ENCODE measurements around the gene CLEC7A.

Gene CLEC7A

GRCh38 chr12:10135126-10135525, 5.1 kb upstream of the CLEC7A start:
- no peak for TF ChIP-seq POLR2A (IDR thresholded peaks at IDR 0.05; ENCODE audit: low read depth, low read length)
- no peak for TF ChIP-seq TAF1 (IDR thresholded peaks at IDR 0.05; ENCODE audit: borderline replicate concordance, low read depth, low read length)
- no peak for TF ChIP-seq POLR2AphosphoS5 (IDR thresholded peaks at IDR 0.05; ENCODE audit: low read depth, low read length)
- DNase-seq (ENCODE audit: insufficient read length) (no peak), FAIRE-seq (no peak)

- TF ChIP-seq POLR2A (IDR thresholded peaks at IDR 0.05; ENCODE audit: low read depth, low read length) (no peak), POLR2AphosphoS5 (IDR thresholded peaks at IDR 0.05; ENCODE audit: low read depth, low read length) (no peak), TAF1 (IDR thresholded peaks at IDR 0.05; ENCODE audit: borderline replicate concordance, low read depth, low read length) (no peak)
- FAIRE-seq (no peak), DNase-seq (ENCODE audit: insufficient read length) (no peak)
These were observed 2.9 kb upstream of the CLEC7A start for GRCh38 chr12:10132850-10133370.

- FAIRE-seq, result no peak
- no peak for DNase-seq (ENCODE audit: insufficient read length)
- no peak for TF ChIP-seq POLR2AphosphoS5 (IDR thresholded peaks at IDR 0.05; ENCODE audit: low read depth, low read length)
- no peak for TF ChIP-seq TAF1 (IDR thresholded peaks at IDR 0.05; ENCODE audit: borderline replicate concordance, low read depth, low read length)
- no peak for TF ChIP-seq POLR2A (IDR thresholded peaks at IDR 0.05; ENCODE audit: low read depth, low read length)
These were observed 1.2 kb upstream of the CLEC7A start for GRCh38 chr12:10131111-10131690.

- no peak for TF ChIP-seq POLR2AphosphoS5 (IDR thresholded peaks at IDR 0.05; ENCODE audit: low read depth, low read length)
- no peak for TF ChIP-seq TAF1 (IDR thresholded peaks at IDR 0.05; ENCODE audit: borderline replicate concordance, low read depth, low read length)
- TF ChIP-seq POLR2A (IDR thresholded peaks at IDR 0.05; ENCODE audit: low read depth, low read length), result no peak
- FAIRE-seq (no peak), DNase-seq (ENCODE audit: insufficient read length) (no peak)
These were observed 1.3 kb downstream of the CLEC7A start for GRCh38 chr12:10128687-10129086.

- no peak for FAIRE-seq
- no peak for DNase-seq (ENCODE audit: insufficient read length)
- TF ChIP-seq TAF1 (IDR thresholded peaks at IDR 0.05; ENCODE audit: borderline replicate concordance, low read depth, low read length), result no peak
- TF ChIP-seq POLR2A (IDR thresholded peaks at IDR 0.05; ENCODE audit: low read depth, low read length), result no peak
- no peak for TF ChIP-seq POLR2AphosphoS5 (IDR thresholded peaks at IDR 0.05; ENCODE audit: low read depth, low read length)
These were observed 3.6 kb downstream of the CLEC7A start for GRCh38 chr12:10126413-10126812.

GRCh38 chr12:10122689-10123088, 7.3 kb downstream of the CLEC7A start:
- TF ChIP-seq TAF1 (IDR thresholded peaks at IDR 0.05; ENCODE audit: borderline replicate concordance, low read depth, low read length) (no peak), POLR2A (IDR thresholded peaks at IDR 0.05; ENCODE audit: low read depth, low read length) (no peak), POLR2AphosphoS5 (IDR thresholded peaks at IDR 0.05; ENCODE audit: low read depth, low read length) (no peak)
- DNase-seq (ENCODE audit: insufficient read length) (no peak), FAIRE-seq (no peak)

- FAIRE-seq (no peak), DNase-seq (ENCODE audit: insufficient read length) (no peak)
- TF ChIP-seq POLR2A (IDR thresholded peaks at IDR 0.05; ENCODE audit: low read depth, low read length) (no peak), TAF1 (IDR thresholded peaks at IDR 0.05; ENCODE audit: borderline replicate concordance, low read depth, low read length) (no peak), POLR2AphosphoS5 (IDR thresholded peaks at IDR 0.05; ENCODE audit: low read depth, low read length) (no peak)
These were observed 8.7 kb downstream of the CLEC7A start for GRCh38 chr12:10121278-10121677.

- no peak for DNase-seq (ENCODE audit: insufficient read length)
- TF ChIP-seq TAF1 (IDR thresholded peaks at IDR 0.05; ENCODE audit: borderline replicate concordance, low read depth, low read length), result no peak
- TF ChIP-seq POLR2A (IDR thresholded peaks at IDR 0.05; ENCODE audit: low read depth, low read length), result no peak
- no peak for TF ChIP-seq POLR2AphosphoS5 (IDR thresholded peaks at IDR 0.05; ENCODE audit: low read depth, low read length)
- no peak for FAIRE-seq
These were observed 10.9 kb downstream of the CLEC7A start for GRCh38 chr12:10119066-10119465.

GRCh38 chr12:10115890-10116289, 14.1 kb downstream of the CLEC7A start:
- DNase-seq (ENCODE audit: insufficient read length) (no peak), FAIRE-seq (no peak)
- TF ChIP-seq POLR2A (IDR thresholded peaks at IDR 0.05; ENCODE audit: low read depth, low read length) (no peak), TAF1 (IDR thresholded peaks at IDR 0.05; ENCODE audit: borderline replicate concordance, low read depth, low read length) (no peak), POLR2AphosphoS5 (IDR thresholded peaks at IDR 0.05; ENCODE audit: low read depth, low read length) (no peak)

GRCh38 chr12:10115311-10115710, 14.7 kb downstream of the CLEC7A start:
- DNase-seq (ENCODE audit: insufficient read length) (no peak), FAIRE-seq (no peak)
- TF ChIP-seq POLR2AphosphoS5 (IDR thresholded peaks at IDR 0.05; ENCODE audit: low read depth, low read length) (no peak), POLR2A (IDR thresholded peaks at IDR 0.05; ENCODE audit: low read depth, low read length) (no peak), TAF1 (IDR thresholded peaks at IDR 0.05; ENCODE audit: borderline replicate concordance, low read depth, low read length) (no peak)

- no peak for DNase-seq (ENCODE audit: insufficient read length)
- TF ChIP-seq POLR2A (IDR thresholded peaks at IDR 0.05; ENCODE audit: low read depth, low read length) (no peak), POLR2AphosphoS5 (IDR thresholded peaks at IDR 0.05; ENCODE audit: low read depth, low read length) (no peak), TAF1 (IDR thresholded peaks at IDR 0.05; ENCODE audit: borderline replicate concordance, low read depth, low read length) (no peak)
- no peak for FAIRE-seq
These were observed 16.1 kb downstream of the CLEC7A start for GRCh38 chr12:10113920-10114319.

GRCh38 chr12:10113075-10113474, 16.9 kb downstream of the CLEC7A start:
- FAIRE-seq (no peak), DNase-seq (ENCODE audit: insufficient read length) (no peak)
- TF ChIP-seq POLR2A (IDR thresholded peaks at IDR 0.05; ENCODE audit: low read depth, low read length), result no peak

Measured in GM12892 (cell line).